HG02981 (cell line): Measurements from ENCODE around the gene PRSS35.
"Not testable (repeated sequence)": the region's sequence is repeated elsewhere in the genome, so short reads cannot be mapped to it uniquely, and the experiment has no call there.

ENCODE experiments used
- ATAC-seq: cut with Tn5 transposase; IDR thresholded peaks from one replicate; pipeline ENCODE4 v1.9.1; 2021; ENCODE audit warnings: mild to moderate bottlenecking, moderate library complexity; ENCODE audit not compliant: unreplicated experiment

PRSS35 gene

DNA sequence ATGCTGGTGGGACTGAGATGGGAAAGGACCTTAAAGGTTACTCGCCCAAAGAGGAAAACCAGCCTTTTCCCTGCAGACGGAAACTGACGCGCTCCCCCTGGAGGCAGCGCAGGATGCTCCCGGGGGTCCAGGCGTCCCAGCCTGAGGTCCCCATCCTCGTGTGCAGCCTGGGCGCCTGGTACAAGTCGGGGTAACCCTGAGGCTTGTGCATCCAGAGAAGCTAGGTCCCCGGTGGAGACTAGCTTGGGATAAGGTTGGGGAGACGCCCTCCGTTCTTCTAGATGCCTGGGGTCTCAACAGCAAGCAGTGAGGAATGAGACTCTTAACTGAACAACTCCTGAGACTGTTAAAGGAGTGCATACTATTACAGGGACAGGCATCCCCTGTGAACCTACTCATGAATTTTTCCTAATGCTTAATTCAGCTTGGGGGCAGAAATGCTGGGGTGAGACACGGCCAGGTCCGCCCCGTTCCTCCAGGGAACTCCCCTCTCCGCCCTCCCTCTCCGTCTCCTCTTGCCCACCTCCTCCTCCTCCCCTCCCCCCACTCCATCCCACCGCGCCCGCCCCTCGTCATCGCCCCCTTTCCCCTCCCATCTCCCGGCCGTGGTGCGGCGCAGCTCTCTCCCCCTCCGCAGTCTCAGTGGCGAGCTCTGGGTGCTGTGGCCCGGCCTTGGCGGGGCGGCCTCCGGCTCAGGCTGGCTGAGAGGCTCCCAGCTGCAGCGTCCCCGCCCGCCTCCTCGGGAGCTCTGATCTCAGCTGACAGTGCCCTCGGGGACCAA lies at the start of gene PRSS35:
TSS of gene PRSS35 (plus strand) at position 634 of the 781 bp plus-strand sequence. CDS start 10,908 bp downstream, outside the sequence.
- no peak for ATAC-seq

GRCh38 chr6:83463886-83464285 lies 48.4 kb upstream of the PRSS35 start:
- no peak for ATAC-seq

GRCh38 chr6:83464381-83465140 lies 47.8 kb upstream of the PRSS35 start:
- no peak for ATAC-seq

GRCh38 chr6:83466328-83466727 lies 46.0 kb upstream of the PRSS35 start:
- ATAC-seq: no peak

DNA sequence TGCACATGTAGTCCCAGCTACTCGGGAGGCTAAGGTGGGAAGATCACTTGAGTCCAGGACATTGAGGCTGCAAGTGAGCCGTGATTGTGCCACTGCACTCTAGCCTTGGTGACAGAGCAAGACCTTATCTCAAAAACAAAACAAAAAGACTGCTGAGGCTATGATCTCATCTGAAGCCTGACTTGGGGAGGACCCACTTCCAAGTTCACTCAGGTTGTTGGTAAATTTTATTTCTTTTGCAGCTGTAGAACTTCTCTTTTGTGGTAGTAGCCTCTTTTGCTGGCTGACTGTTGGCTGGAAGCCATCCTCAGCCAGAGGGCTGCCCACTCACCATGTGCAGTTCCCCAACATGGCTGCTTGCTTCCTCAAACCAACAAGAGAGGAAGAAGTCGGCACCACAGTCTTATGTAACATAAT lies 44.7 kb upstream of the PRSS35 start:
- ATAC-seq: no peak

- ATAC-seq: no peak
Observed at GRCh38 chr6:83470001-83470400, 42.3 kb upstream of the PRSS35 start.

GRCh38 chr6:83470587-83470986 lies 41.7 kb upstream of the PRSS35 start:
- ATAC-seq: no peak

GRCh38 chr6:83472767-83473166 lies 39.6 kb upstream of the PRSS35 start:
- no peak for ATAC-seq

DNA sequence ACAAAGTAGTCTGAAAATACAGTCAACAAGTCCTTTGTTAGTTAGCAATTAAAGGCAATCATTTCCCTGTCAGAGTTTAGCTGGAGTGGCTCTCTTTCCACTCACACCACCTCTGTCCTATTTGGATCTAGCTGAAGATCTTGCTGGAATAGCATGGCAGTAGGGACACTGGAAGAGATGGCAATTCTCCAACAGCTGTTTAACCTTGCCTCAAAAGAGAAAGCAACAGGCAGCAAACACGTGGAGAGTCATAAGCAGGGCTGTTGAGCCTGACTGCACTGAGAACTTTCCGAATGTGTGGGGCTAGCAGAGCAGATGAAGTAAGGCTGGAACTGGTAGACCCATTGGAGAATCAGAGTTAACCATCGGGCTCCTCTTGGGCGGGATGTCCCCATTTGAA lies 38.0 kb upstream of the PRSS35 start:
- ATAC-seq: no peak

DNA sequence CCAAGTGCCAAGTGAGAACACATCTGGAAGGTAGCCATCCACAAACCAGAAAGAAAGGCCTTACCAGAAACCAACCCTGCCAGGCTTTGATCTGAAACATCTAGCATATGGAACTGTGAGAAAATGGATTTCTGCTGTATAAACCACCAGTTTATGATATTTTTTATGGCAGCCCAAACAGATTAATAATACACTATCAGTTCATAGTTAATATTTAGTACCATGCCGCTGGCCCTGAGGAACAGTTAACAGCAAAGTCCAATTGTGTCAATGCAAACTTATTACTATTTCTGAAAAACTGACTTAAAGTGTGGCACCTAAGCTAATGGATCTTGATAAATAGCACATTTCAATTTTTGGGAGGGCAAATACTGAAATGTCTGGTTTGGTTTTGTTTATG lies 35.4 kb upstream of the PRSS35 start:
- ATAC-seq: no peak

DNA sequence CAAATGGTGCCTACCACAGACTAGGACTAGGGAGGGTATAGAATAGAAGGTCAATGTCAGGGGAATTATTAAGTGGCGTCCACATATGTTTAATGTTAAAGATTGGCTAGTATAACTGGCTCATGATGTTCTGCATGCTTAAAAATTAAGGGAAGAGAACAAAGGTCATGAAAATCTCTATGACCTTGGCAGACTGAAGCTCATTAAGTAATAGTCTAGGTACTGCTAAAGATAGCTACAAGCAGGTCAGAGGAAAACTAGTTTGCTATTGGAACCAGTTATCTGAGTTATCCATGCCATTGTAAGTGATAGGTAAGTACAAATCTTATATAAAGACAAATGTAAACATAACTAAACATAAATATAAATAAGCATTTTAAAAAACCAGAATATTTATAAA lies 32.9 kb upstream of the PRSS35 start:
- no peak for ATAC-seq

GRCh38 chr6:83480470-83480869 lies 31.9 kb upstream of the PRSS35 start:
- ATAC-seq: no peak

- not testable (repeated sequence) for ATAC-seq
Observed at GRCh38 chr6:83481938-83482337, 30.4 kb upstream of the PRSS35 start.

GRCh38 chr6:83488448-83488847 lies 23.9 kb upstream of the PRSS35 start:
- no peak for ATAC-seq

GRCh38 chr6:83488861-83489260 lies 23.5 kb upstream of the PRSS35 start:
- ATAC-seq: no peak

GRCh38 chr6:83490217-83490807 lies 22.0 kb upstream of the PRSS35 start:
- no peak for ATAC-seq

- no peak for ATAC-seq
Observed at GRCh38 chr6:83505356-83505755, 7.0 kb upstream of the PRSS35 start.

- ATAC-seq: no peak
Observed at GRCh38 chr6:83509441-83509840, 2.9 kb upstream of the PRSS35 start.

GRCh38 chr6:83510791-83511190 lies 1.5 kb upstream of the PRSS35 start:
- no peak for ATAC-seq

DNA sequence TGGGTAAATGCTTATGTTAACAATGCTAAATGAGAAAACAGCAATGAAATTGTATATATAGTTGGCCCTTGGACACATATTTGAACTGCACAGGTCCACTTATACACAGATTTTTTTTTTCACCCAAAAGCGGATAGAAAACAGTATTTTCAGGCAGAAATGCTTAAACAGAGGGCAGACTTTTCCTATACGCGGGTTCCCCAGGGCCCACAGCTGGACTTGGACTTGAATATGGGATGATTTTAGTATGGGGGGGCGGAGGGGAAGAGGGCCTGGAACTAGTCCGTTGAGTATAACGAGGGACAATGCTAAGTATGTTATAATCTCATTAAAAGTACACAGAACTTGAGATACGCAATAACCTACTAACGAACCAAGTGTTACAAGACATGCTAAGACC lies 1.1 kb upstream of the PRSS35 start:
- ATAC-seq: no peak

- peak; percentile 17 for ATAC-seq
Observed at GRCh38 chr6:83514466-83514865, 2.1 kb downstream of the PRSS35 start.
